Measurements from ENCODE around the gene SCAMP5. TPM values are rescaled to one million over a fixed set of nuclear protein-coding genes. Genes with fewer than 3 reads are reported as not detected.

The SCAMP5 gene
- total RNA-seq, 1 experiment from 2014 or later, result 17.9 TPM

- Histone ChIP-seq H3K79me2 (ENCODE audit: low read depth) (no peaks in the 10 kb centered on the region), H3K4me2 (peak overlapping the region; percentile 32; the same call in 1 of the 2 replicates), H3K27me3 (ENCODE audit: insufficient read depth, low read depth) (no peaks in the 10 kb centered on the region), H3K36me3 (ENCODE audit: low read depth) (0 out of 2 replicates have a peak, but pooled peaks cover 5% of the 10 kb centered on the region), H3K27ac (peak overlapping the region; percentile 20), H2AFZ (no peak overlapping the region), H3F3A (ENCODE audit: insufficient read depth, low read depth) (peaks cover 49% of the 10 kb centered on the region; the same call in 1 of the 2 replicates), H3K4me1 (replicated peaks; ENCODE audit: insufficient read depth) (peaks cover 34% of the 10 kb centered on the region), H3K9me2 (ENCODE audit: insufficient read depth) (no peaks in the 10 kb centered on the region), H4K20me1 (ENCODE audit: insufficient read depth) (no peaks in the 10 kb centered on the region), H3K9me3 (ENCODE audit: insufficient read depth, low read depth) (no peaks in the 10 kb centered on the region), H3K4me3 (no peak overlapping the region)
- BruUV-seq (replicated peaks), result no TSS peak
- TF ChIP-seq CTCF (conservative IDR thresholded peaks at IDR 0.05), result no peak
- no peak for TF ChIP-seq EZH2 (IDR thresholded peaks at IDR 0.05; ENCODE audit: low read depth)
- ChIA-PET CTCF (no interaction called here), POLR2A (ENCODE audit: unreplicated experiment) (interaction anchor here (0.5 kb wide), 1 partner anchor 18 kb away, joined by 5 read pairs; no protein-coding TSS in a partner anchor)
- DNase-seq, result peak in 1 of 2 experiments; percentile 62
- intact Hi-C loops (cut with micrococcal nuclease; ENCODE audit: unreplicated experiment), result no loop called here
Measured at GRCh38 chr15:75054172-75054897, 59.0 kb downstream of the SCAMP5 start.

GRCh38 chr15:75056036-75056435 lies 60.7 kb downstream of the SCAMP5 start:
- no peak overlapping the region; the same call in 1 of the 2 replicates for H3K27ac ChIP-seq
- CTCF ChIA-PET, result interaction anchor here (0.6 kb wide), 1 partner anchor 32 kb away, joined by 3 read pairs; the partner anchor contains the start of gene PPCDC
- no peaks in the 10 kb centered on the region for H3K27me3 ChIP-seq (ENCODE audit: insufficient read depth, low read depth)
- H3K4me2 ChIP-seq, result no peak overlapping the region
- no peaks in the 10 kb centered on the region for H4K20me1 ChIP-seq (ENCODE audit: insufficient read depth)
- H2AFZ ChIP-seq, result no peak overlapping the region
- H3K9me3 ChIP-seq (ENCODE audit: insufficient read depth, low read depth), result no peaks in the 10 kb centered on the region
- no peaks in the 10 kb centered on the region for H3K9me2 ChIP-seq (ENCODE audit: insufficient read depth)
- H3K4me3 ChIP-seq, result no peak overlapping the region
- peaks cover 51% of the 10 kb centered on the region; the same call in 1 of the 2 replicates for H3F3A ChIP-seq (ENCODE audit: insufficient read depth, low read depth)
- peaks cover 34% of the 10 kb centered on the region for H3K4me1 ChIP-seq (replicated peaks; ENCODE audit: insufficient read depth)
- no TSS peak for BruUV-seq (replicated peaks)
- intact Hi-C loops (cut with micrococcal nuclease; ENCODE audit: unreplicated experiment), result no loop called here
- no peaks in the 10 kb centered on the region for H3K79me2 ChIP-seq (ENCODE audit: low read depth)
- POLR2A ChIA-PET (ENCODE audit: unreplicated experiment), result no interaction called here
- H3K36me3 ChIP-seq (ENCODE audit: low read depth), result no peaks in the 10 kb centered on the region
- DNase-seq, result no peak
- no peak for TF ChIP-seq EZH2 (IDR thresholded peaks at IDR 0.05; ENCODE audit: low read depth)
- TF ChIP-seq CTCF (conservative IDR thresholded peaks at IDR 0.05), result no peak

- no TSS peak for BruUV-seq (replicated peaks)
- peak overlapping the region; percentile 90 for H3K27ac ChIP-seq
- H3K79me2 ChIP-seq (ENCODE audit: low read depth), result no peaks in the 10 kb centered on the region
- no peaks in the 10 kb centered on the region for H3K9me3 ChIP-seq (ENCODE audit: insufficient read depth, low read depth)
- peaks cover 34% of the 10 kb centered on the region for H3K4me1 ChIP-seq (replicated peaks; ENCODE audit: insufficient read depth)
- TF ChIP-seq CTCF (conservative IDR thresholded peaks at IDR 0.05) (no peak), EZH2 (IDR thresholded peaks at IDR 0.05; ENCODE audit: low read depth) (no peak)
- ChIA-PET POLR2A (ENCODE audit: unreplicated experiment) (interaction anchor here (0.6 to 1.3 kb wide), 7 partner anchors 15 to 611 kb away, joined by 3 to 13 read pairs (median 5); no protein-coding TSS in a partner anchor), CTCF (interaction anchor here (0.6 to 1.6 kb wide), 8 partner anchors 15 to 249 kb away, joined by 3 to 11 read pairs (median 4); partner anchors contain the start of gene RPP25)
- H3F3A ChIP-seq (ENCODE audit: insufficient read depth, low read depth), result peaks cover 49% of the 10 kb centered on the region; the same call in 1 of the 2 replicates
- H3K4me2 ChIP-seq, result peak overlapping the region; percentile 39
- no peak overlapping the region for H3K4me3 ChIP-seq
- no peaks in the 10 kb centered on the region for H3K36me3 ChIP-seq (ENCODE audit: low read depth)
- H3K27me3 ChIP-seq (ENCODE audit: insufficient read depth, low read depth), result no peaks in the 10 kb centered on the region
- H4K20me1 ChIP-seq (ENCODE audit: insufficient read depth), result no peaks in the 10 kb centered on the region
- H3K9me2 ChIP-seq (ENCODE audit: insufficient read depth), result no peaks in the 10 kb centered on the region
- intact Hi-C loops (cut with micrococcal nuclease; ENCODE audit: unreplicated experiment), result loop anchor here (1.0 kb wide), 2 partner anchors 15 to 46 kb away; no protein-coding TSS in a partner anchor
- DNase-seq, result peak; percentile 66 to 85
- no peak overlapping the region for H2AFZ ChIP-seq
Measured at GRCh38 chr15:75058127-75058905, 63.0 kb downstream of the SCAMP5 start.
